Parathyroid adenoma (tissue), 2 donors: ENCODE data around the gene GJB5.

Source experiments
- H2AFZ ChIP-seq: fragments of 300-600 bp; sonication (generic); one replicate; pipeline ENCODE4 v1.7.0; 2017; ENCODE audit warnings: antibody characterized with exemption, mild to moderate bottlenecking
- H3K27ac ChIP-seq: fragments of 300-600 bp; sonication (generic); one replicate; pipeline ENCODE4 v1.7.0; 2017
- H3K27me3 ChIP-seq: fragments of 300-600 bp; sonication (generic); one replicate; pipeline ENCODE4 v1.7.0; 2017; ENCODE audit warnings: low read length; ENCODE audit not compliant: control insufficient read depth, insufficient read depth
- H3K36me3 ChIP-seq: fragments of 300-600 bp; sonication (generic); one replicate; pipeline ENCODE4 v1.7.0; 2017; ENCODE audit warnings: low read length; ENCODE audit not compliant: control insufficient read depth, insufficient read depth
- H3K4me1 ChIP-seq: fragments of 300-600 bp; sonication (generic); one replicate; pipeline ENCODE4 v1.7.0; 2017; ENCODE audit warnings: control low read depth
- H3K4me2 ChIP-seq: fragments of 300-600 bp; sonication (generic); one replicate; pipeline ENCODE4 v1.7.0; 2017; ENCODE audit warnings: low read length
- H3K4me3 ChIP-seq: fragments of 300-600 bp; sonication (generic); one replicate; pipeline ENCODE4 v1.7.0; 2017; ENCODE audit warnings: low read depth, low read length
- H3K79me2 ChIP-seq: fragments of 300-600 bp; sonication (generic); one replicate; pipeline ENCODE4 v1.7.0; 2017; ENCODE audit warnings: control low read depth
- H3K9ac ChIP-seq: fragments of 300-600 bp; sonication (generic); one replicate; pipeline ENCODE4 v1.7.0; 2017; ENCODE audit warnings: mild to moderate bottlenecking
- H3K9me3 ChIP-seq: fragments of 300-600 bp; sonication (generic); one replicate; pipeline ENCODE4 v1.7.0; 2017; ENCODE audit warnings: low read length; ENCODE audit not compliant: control insufficient read depth
- CTCF ChIP-seq: fragments of 300-600 bp; sonication (generic); IDR thresholded peaks from one replicate; pipeline ENCODE4 v1.7.0; 2017; ENCODE audit warnings: antibody characterized with exemption, mild to moderate bottlenecking
- donor health status: primary hyperparathyroidism.

GJB5 gene

GRCh38 chr1:34785231-34785874 lies 30.5 kb downstream of the GJB5 start:
- H2AFZ ChIP-seq: no peak overlapping the region
- H3K4me2 ChIP-seq: no peak overlapping the region
- no peak overlapping the region for H3K4me3 ChIP-seq
- H3K27ac ChIP-seq: no peak overlapping the region
- no peak overlapping the region for H3K9ac ChIP-seq
- H3K9me3 ChIP-seq: no peaks in the 10 kb centered on the region
- H3K27me3 ChIP-seq: no peaks in the 10 kb centered on the region
- TF ChIP-seq CTCF: no peak
- no peaks in the 10 kb centered on the region for H3K36me3 ChIP-seq
- no peaks in the 10 kb centered on the region for H3K79me2 ChIP-seq
- no peaks in the 10 kb centered on the region for H3K4me1 ChIP-seq

- no peak overlapping the region for H2AFZ ChIP-seq
- H3K27ac ChIP-seq: no peak overlapping the region
- H3K4me2 ChIP-seq: no peak overlapping the region
- no peak overlapping the region for H3K4me3 ChIP-seq
- no peaks in the 10 kb centered on the region for H3K36me3 ChIP-seq
- H3K79me2 ChIP-seq: no peaks in the 10 kb centered on the region
- no peak for TF ChIP-seq CTCF
- H3K4me1 ChIP-seq: no peaks in the 10 kb centered on the region
- no peaks in the 10 kb centered on the region for H3K27me3 ChIP-seq
- no peaks in the 10 kb centered on the region for H3K9me3 ChIP-seq
- no peak overlapping the region for H3K9ac ChIP-seq
These were observed 31.1 kb downstream of the GJB5 start for GRCh38 chr1:34785875-34786470.

GRCh38 chr1:34786521-34787325 lies 31.9 kb downstream of the GJB5 start:
- Histone ChIP-seq H3K4me1 (no peaks in the 10 kb centered on the region), H3K36me3 (no peaks in the 10 kb centered on the region), H3K79me2 (no peaks in the 10 kb centered on the region), H3K27me3 (no peaks in the 10 kb centered on the region), H2AFZ (no peak overlapping the region), H3K4me2 (no peak overlapping the region), H3K27ac (no peak overlapping the region), H3K9me3 (no peaks in the 10 kb centered on the region), H3K4me3 (no peak overlapping the region), H3K9ac (no peak overlapping the region)
- peak; percentile 56 for TF ChIP-seq CTCF

- Histone ChIP-seq H3K4me3 (no peak overlapping the region), H3K4me1 (no peaks in the 10 kb centered on the region), H3K79me2 (no peaks in the 10 kb centered on the region), H3K9me3 (no peaks in the 10 kb centered on the region), H2AFZ (no peak overlapping the region), H3K27ac (no peak overlapping the region), H3K36me3 (no peaks in the 10 kb centered on the region), H3K9ac (no peak overlapping the region), H3K4me2 (no peak overlapping the region), H3K27me3 (no peaks in the 10 kb centered on the region)
- no peak for TF ChIP-seq CTCF
These were observed 32.9 kb downstream of the GJB5 start for GRCh38 chr1:34787461-34788420.
